NCI-H2196 treated with DMSO at 0.1 percent for 48 hours (cell line): ENCODE data around the gene SLC25A42.
"Not testable (repeated sequence)": the region's sequence is repeated elsewhere in the genome, so short reads cannot be mapped to it uniquely, and the experiment has no call there.

Experiments
- DNase-seq: peaks from one replicate; lab custom pipeline; 2025; ENCODE audit not compliant: unreplicated experiment; lab: John Stamatoyannopoulos, UW

SLC25A42 gene

GRCh38 chr19:19103167-19103566 is 39.4 kb downstream of the SLC25A42 start:
- DNase-seq: no peak

- no peak for DNase-seq
Measured at GRCh38 chr19:19105365-19106055, 41.7 kb downstream of the SLC25A42 start.

- DNase-seq: no peak
Measured at GRCh38 chr19:19106056-19106551, 42.3 kb downstream of the SLC25A42 start.

GRCh38 chr19:19106938-19107337 is 43.1 kb downstream of the SLC25A42 start:
- not testable (repeated sequence) for DNase-seq

GRCh38 chr19:19107654-19108053 is 43.9 kb downstream of the SLC25A42 start:
- no peak for DNase-seq

- DNase-seq: no peak
Measured at GRCh38 chr19:19109601-19110000, 45.8 kb downstream of the SLC25A42 start.

GRCh38 chr19:19110410-19111135 is 46.8 kb downstream of the SLC25A42 start:
- DNase-seq: no peak

- no peak for DNase-seq
Measured at GRCh38 chr19:19111136-19111835, 47.5 kb downstream of the SLC25A42 start.

- DNase-seq: no peak
Measured at GRCh38 chr19:19111967-19112580, 48.3 kb downstream of the SLC25A42 start.

- DNase-seq: no peak
Measured at GRCh38 chr19:19113040-19113626, 49.3 kb downstream of the SLC25A42 start.

GRCh38 chr19:19115954-19116353 is 52.2 kb downstream of the SLC25A42 start:
- DNase-seq: no peak

- no peak for DNase-seq
Measured at GRCh38 chr19:19119325-19120237, 55.8 kb downstream of the SLC25A42 start.

GRCh38 chr19:19120308-19121231 is 56.8 kb downstream of the SLC25A42 start:
- no peak for DNase-seq

- DNase-seq: no peak
Measured at GRCh38 chr19:19121371-19121770, 57.6 kb downstream of the SLC25A42 start.

GRCh38 chr19:19122902-19123301 is 59.1 kb downstream of the SLC25A42 start:
- DNase-seq: no peak

- no peak for DNase-seq
Measured at GRCh38 chr19:19123386-19123785, 59.6 kb downstream of the SLC25A42 start.

GRCh38 chr19:19126102-19126501 is 62.3 kb downstream of the SLC25A42 start:
- DNase-seq: no peak

GRCh38 chr19:19131989-19132388 is 68.2 kb downstream of the SLC25A42 start:
- DNase-seq: no peak

GRCh38 chr19:19132912-19133311 is 69.1 kb downstream of the SLC25A42 start:
- DNase-seq: no peak
